Suppressor macrophage treated with lipopolysaccharide for 4 hours (primary cell): ENCODE results near the gene LUC7L2.
"Not testable (repeated sequence)": the region's sequence is repeated elsewhere in the genome, so short reads cannot be mapped to it uniquely, and the experiment has no call there.

ENCODE experiments used
- DNase-seq: peaks from one replicate; pipeline ENCODE4 v3.0.0-alpha.2; 2020

LUC7L2 gene

DNA sequence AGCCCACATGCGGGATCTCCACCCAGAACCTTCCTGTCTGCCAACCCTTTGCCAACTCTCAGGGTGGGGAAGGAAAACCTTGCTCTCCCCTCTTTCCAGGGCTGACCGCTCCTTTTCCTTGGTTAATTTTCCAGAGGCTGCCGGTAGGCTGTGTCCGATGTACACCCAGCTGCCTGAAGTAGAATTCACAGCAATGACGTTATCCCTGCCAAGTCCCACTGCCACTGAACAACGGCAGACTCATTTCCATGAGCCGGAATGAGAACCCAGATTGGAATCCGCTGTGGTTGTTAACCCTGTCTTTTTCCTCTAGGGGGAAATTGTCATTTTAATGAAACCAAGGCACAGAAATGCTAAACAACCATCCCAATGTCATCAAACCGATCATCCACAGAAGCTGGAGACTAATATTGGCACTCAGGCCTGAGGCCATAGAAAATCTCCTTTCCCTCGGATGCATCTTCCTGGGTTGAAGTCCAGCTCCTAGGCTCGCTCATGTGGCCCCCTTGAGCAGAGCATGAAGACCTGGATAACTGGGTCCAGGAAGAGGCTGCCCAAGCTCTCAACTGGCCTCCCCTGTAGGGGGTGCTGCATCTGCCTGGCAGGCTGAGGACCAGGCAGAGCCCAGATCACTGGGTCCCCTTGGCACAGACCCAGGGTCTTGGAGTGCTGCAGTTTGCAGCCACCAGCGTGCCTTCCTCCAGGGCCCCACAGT, 93.4 kb downstream of the LUC7L2 start:
- no peak for DNase-seq

GRCh38 chr7:139453673-139454321, 94.1 kb downstream of the LUC7L2 start:
- no peak for DNase-seq

DNA sequence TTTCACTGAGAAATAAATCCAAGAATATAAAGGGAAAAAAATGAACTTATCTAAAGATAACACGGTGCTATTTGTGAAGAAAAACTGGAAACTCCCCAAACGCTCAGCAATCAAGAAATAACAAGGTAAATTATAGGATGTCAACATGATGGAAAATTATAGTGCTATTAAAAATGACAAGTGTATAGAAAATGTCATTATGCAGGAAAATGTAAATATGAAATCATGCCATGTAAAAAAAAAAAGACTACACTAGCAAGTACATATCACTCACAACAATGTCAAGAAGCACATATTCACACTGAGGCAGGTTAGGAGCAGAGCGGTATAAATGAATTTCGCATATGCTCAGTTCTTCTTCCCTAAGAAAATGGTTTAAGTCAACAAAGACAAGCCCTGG, 96.1 kb downstream of the LUC7L2 start:
- no peak for DNase-seq

GRCh38 chr7:139456511-139456910, 96.8 kb downstream of the LUC7L2 start:
- DNase-seq: no peak

GRCh38 chr7:139457153-139457946, 97.7 kb downstream of the LUC7L2 start:
- no peak for DNase-seq

- not testable (repeated sequence) for DNase-seq
Measured at GRCh38 chr7:139463421-139463820, 103.7 kb downstream of the LUC7L2 start.

- DNase-seq: not testable (repeated sequence)
Measured at GRCh38 chr7:139464511-139464910, 104.8 kb downstream of the LUC7L2 start.

GRCh38 chr7:139465072-139465471, 105.4 kb downstream of the LUC7L2 start:
- DNase-seq: not testable (repeated sequence)

- DNase-seq: not testable (repeated sequence)
Measured at GRCh38 chr7:139467729-139468128, 108.0 kb downstream of the LUC7L2 start.

DNA sequence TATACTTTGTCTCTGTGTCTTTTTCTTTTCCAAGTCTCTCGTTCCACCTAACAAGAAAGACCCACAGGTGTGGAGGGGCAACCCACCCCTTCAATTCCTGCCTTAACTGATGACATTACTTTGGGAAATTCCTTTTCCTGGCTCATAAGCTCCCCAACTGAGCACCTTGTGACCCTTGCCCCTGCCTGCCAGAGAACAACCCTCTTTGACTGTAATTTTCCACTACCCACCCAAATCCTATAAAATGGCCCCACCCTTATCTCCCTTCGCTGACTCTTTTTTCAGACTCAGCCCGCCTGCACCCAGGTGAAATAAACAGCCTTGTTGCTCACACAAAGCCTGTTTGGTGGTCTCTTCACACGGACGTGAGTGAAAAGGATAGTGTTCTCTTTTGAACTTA, 108.6 kb downstream of the LUC7L2 start:
- DNase-seq: not testable (repeated sequence)

DNA sequence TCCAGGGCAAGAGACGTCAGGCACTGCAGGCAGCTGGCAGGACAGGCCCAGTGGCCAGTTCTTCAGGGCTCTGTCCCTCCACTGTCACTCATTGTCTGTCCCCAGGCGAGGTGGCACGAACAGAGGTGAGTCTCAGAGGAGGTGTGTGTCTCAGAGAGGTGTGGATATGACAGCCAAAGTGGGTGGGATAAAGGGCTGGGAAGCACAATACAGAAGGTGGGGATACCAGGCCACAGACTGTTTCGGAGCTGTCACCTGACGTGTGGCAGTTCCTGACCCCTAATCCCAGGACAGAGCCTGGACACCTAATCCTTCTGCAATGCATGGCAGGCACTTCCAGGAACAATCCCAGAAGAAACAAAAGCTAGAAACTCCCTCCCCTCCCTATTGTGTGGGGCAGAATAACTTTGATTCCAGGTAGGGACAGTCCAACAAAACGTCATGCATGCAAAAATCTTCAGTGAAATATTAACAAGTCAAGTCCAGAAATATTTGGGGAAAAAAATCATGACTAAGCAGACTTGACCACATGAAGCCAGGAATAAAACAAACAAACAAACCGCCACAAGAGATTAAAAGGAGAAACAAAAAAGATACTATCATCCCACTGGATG, 112.2 kb downstream of the LUC7L2 start:
- no peak for DNase-seq
